Activated CD8-positive, alpha-beta T cell treated with anti-CD3 and anti-CD28 coated beads for 36 hours (primary cell): Measurements from ENCODE around the gene TAGLN2. TPM values are rescaled to one million over a fixed set of nuclear protein-coding genes. Genes with fewer than 3 reads are reported as not detected.

Experiments
- ATAC-seq: fragments of 200-7000 bp; cut with Tn5 transposase; one replicate; pipeline ENCODE4 v1.10.0; 2021; ENCODE audit warnings: mild to moderate bottlenecking, moderate library complexity
- CTCF ChIA-PET: fragments of 350-600 bp; sonication (Branson Sonifier 250); formaldehyde crosslinking; loops from one replicate; lab custom pipeline; 2021; ENCODE audit warnings: antibody characterized with exemption; lab: Charles Lee
- POLR2A ChIA-PET: fragments of 350-600 bp; sonication (Branson Sonifier 250); formaldehyde crosslinking; loops from one replicate; lab custom pipeline; 2021; ENCODE audit warnings: antibody characterized with exemption; lab: Charles Lee
- DNase-seq: peaks from one replicate; pipeline ENCODE4 v3.0.0-alpha.2; 2020
- H3K27ac Mint-ChIP-seq: one replicate; pipeline ENCODE4 v1.8.0; 2021; ENCODE audit warnings: mild to moderate bottlenecking, mixed read lengths
- H3K27me3 Mint-ChIP-seq: one replicate; pipeline ENCODE4 v1.8.0; 2021; ENCODE audit warnings: mixed read lengths
- H3K36me3 Mint-ChIP-seq: one replicate; pipeline ENCODE4 v1.8.0; 2021; ENCODE audit warnings: low read depth, mixed read lengths
- H3K4me1 Mint-ChIP-seq: one replicate; pipeline ENCODE4 v1.8.0; 2021; ENCODE audit warnings: low read depth, mixed read lengths
- H3K4me3 Mint-ChIP-seq: one replicate; pipeline ENCODE4 v1.8.0; 2021; ENCODE audit warnings: mild to moderate bottlenecking, moderate library complexity, mixed read lengths
- H3K9me3 Mint-ChIP-seq: one replicate; pipeline ENCODE4 v1.8.0; 2021; ENCODE audit warnings: mixed read lengths
- CTCF ChIP-seq: fragments of 200-600 bp; IDR thresholded peaks from one replicate; pipeline ENCODE4 v1.8.0; 2022; ENCODE audit warnings: antibody characterized with exemption, mild to moderate bottlenecking
- intact Hi-C: fragments of 100-400 bp; cut with micrococcal nuclease; formaldehyde crosslinking; loops from one replicate; pipeline ENCODE4 v1.10.0; 2022
- total RNA-seq, 2 experiments: library from RNA; stranded (reverse); gene quantifications; one replicate each; pipeline ENCODE4 v1.2.3, GENCODE V29; 2021

Gene TAGLN2
- total RNA-seq, 2 experiments from 2014 or later: 475 to 482 TPM

- Mint-ChIP-seq H3K9me3 (no peaks in the 10 kb centered on the region), H3K4me3 (no peak overlapping the region), H3K27ac (no peak overlapping the region), H3K27me3 (peaks cover 2% of the 10 kb centered on the region), H3K4me1 (peaks cover 3% of the 10 kb centered on the region), H3K36me3 (no peaks in the 10 kb centered on the region)
- ChIA-PET POLR2A (interaction anchor here (0.6 to 3.0 kb wide), 2 partner anchors 12 to 70 kb away, joined by 3 to 11 read pairs; partner anchors contain the start of gene TAGLN2), CTCF (interaction anchor here (0.9 to 21.5 kb wide), 14 partner anchors 10 to 142 kb away, joined by 3 to 374 read pairs (median 4); partner anchors contain the start of genes IGSF9 and TAGLN2)
- peak; percentile 96 for ATAC-seq
- intact Hi-C loops: loop anchor here (2.0 to 5.0 kb wide), 2 partner anchors 70 to 151 kb away; no protein-coding TSS in a partner anchor
- TF ChIP-seq CTCF: peak; percentile 97
- peak; percentile 85 for DNase-seq
Measured at GRCh38 chr1:159936273-159936904, 11.1 kb upstream of the TAGLN2 start.

- POLR2A ChIA-PET: interaction anchor here (0.6 to 3.0 kb wide), 2 partner anchors 11 to 21 kb away, joined by 5 to 11 read pairs; partner anchors contain the start of gene TAGLN2
- no peak overlapping the region for H3K27ac Mint-ChIP-seq
Measured at GRCh38 chr1:159935719-159936272, 10.5 kb upstream of the TAGLN2 start.

GRCh38 chr1:159935305-159935704, 10.0 kb upstream of the TAGLN2 start:
- DNase-seq (no peak), ATAC-seq (no peak)
- intact Hi-C loops: loop anchor here (5.0 kb wide), 1 partner anchor 152 kb away; no protein-coding TSS in a partner anchor
- Mint-ChIP-seq H3K4me1 (peaks cover 3% of the 10 kb centered on the region), H3K27ac (no peak overlapping the region), H3K27me3 (peaks cover 2% of the 10 kb centered on the region), H3K4me3 (no peak overlapping the region), H3K36me3 (no peaks in the 10 kb centered on the region), H3K9me3 (no peaks in the 10 kb centered on the region)
- ChIA-PET POLR2A (interaction anchor here (0.6 to 3.0 kb wide), 2 partner anchors 11 to 20 kb away, joined by 5 to 11 read pairs; partner anchors contain the start of gene TAGLN2), CTCF (interaction anchor here (0.9 to 21.5 kb wide), 11 partner anchors 8 to 151 kb away, joined by 3 to 374 read pairs (median 4); partner anchors contain the start of gene IGSF9)
- no peak for TF ChIP-seq CTCF

More at GRCh38 chr1:159935719-159936272, 10.5 kb upstream of the TAGLN2 start:
- DNase-seq: no peak
- H3K27me3 Mint-ChIP-seq: peaks cover 2% of the 10 kb centered on the region
- intact Hi-C loops: loop anchor here (2.0 to 5.0 kb wide), 2 partner anchors 71 to 152 kb away; no protein-coding TSS in a partner anchor
- no peak for ATAC-seq
- H3K9me3 Mint-ChIP-seq: no peaks in the 10 kb centered on the region
- CTCF ChIA-PET: interaction anchor here (0.9 to 21.5 kb wide), 13 partner anchors 10 to 143 kb away, joined by 3 to 374 read pairs (median 4); partner anchors contain the start of genes IGSF9 and TAGLN2
- TF ChIP-seq CTCF: no peak
- peaks cover 3% of the 10 kb centered on the region for H3K4me1 Mint-ChIP-seq
- no peak overlapping the region for H3K4me3 Mint-ChIP-seq
- no peaks in the 10 kb centered on the region for H3K36me3 Mint-ChIP-seq

GRCh38 chr1:159934136-159935039, 9.1 kb upstream of the TAGLN2 start:
- H3K27me3 Mint-ChIP-seq: peaks cover 2% of the 10 kb centered on the region
- no peaks in the 10 kb centered on the region for H3K9me3 Mint-ChIP-seq
- ChIA-PET POLR2A (interaction anchor here (1.0 to 3.0 kb wide), 2 partner anchors 9 to 10 kb away, joined by 3 to 11 read pairs; partner anchors contain the start of gene TAGLN2), CTCF (interaction anchor here (1.0 to 21.5 kb wide), 9 partner anchors 9 to 152 kb away, joined by 3 to 374 read pairs (median 4); partner anchors contain the start of genes IGSF9 and PIGM)
- no peak for DNase-seq
- peaks cover 3% of the 10 kb centered on the region for H3K4me1 Mint-ChIP-seq
- no peak overlapping the region for H3K4me3 Mint-ChIP-seq
- no peak for ATAC-seq
- no peak overlapping the region for H3K27ac Mint-ChIP-seq
- H3K36me3 Mint-ChIP-seq: no peaks in the 10 kb centered on the region
- intact Hi-C loops: loop anchor here (5.0 kb wide), 1 partner anchor 153 kb away; no protein-coding TSS in a partner anchor
- no peak for TF ChIP-seq CTCF
